Measurements from ENCODE around the gene MAP1B.

The MAP1B gene

GRCh38 chr5:72256536-72256935, 149.3 kb downstream of the MAP1B start:
- DNase-seq, result no peak

All from activated CD4-positive, alpha-beta T cell treated with anti-CD3 and anti-CD28 coated beads, Interleukin-2, amount 50 U/mL, for 1 hour (primary cell).